HG03432 (cell line): ENCODE results near the gene KDELR3.

Experiments used
- ATAC-seq: cut with Tn5 transposase; IDR thresholded peaks from one replicate; pipeline ENCODE4 v1.9.1; 2021; ENCODE audit warnings: mild to moderate bottlenecking, moderate library complexity; ENCODE audit not compliant: unreplicated experiment

KDELR3 gene

DNA sequence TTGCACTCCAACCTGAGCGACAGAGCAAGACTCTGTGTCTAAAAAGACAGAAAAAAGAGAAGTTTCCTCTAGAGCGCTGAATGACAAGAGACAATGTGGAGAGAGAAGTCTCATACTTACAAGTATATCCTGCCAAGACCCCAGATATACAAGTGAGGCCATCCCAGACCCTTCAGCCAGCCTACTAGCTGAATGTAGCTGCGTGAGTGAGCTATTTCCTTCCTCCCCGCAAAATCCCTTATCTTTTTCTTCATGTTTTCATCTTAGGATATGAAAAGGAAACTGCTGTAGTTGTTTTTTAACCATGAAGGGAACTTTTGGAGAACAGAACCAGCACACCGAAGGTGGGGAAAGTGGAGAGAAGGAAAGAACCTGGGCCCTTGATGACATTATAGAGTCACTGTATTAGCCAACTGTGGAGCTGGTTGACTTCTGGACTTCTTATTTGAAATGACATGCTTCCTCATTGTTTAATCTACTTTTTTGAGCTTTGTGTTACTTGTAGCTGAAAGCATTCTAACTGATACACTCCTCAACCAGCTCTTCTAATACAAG is 42.6 kb downstream of the KDELR3 start:
- no peak for ATAC-seq

DNA sequence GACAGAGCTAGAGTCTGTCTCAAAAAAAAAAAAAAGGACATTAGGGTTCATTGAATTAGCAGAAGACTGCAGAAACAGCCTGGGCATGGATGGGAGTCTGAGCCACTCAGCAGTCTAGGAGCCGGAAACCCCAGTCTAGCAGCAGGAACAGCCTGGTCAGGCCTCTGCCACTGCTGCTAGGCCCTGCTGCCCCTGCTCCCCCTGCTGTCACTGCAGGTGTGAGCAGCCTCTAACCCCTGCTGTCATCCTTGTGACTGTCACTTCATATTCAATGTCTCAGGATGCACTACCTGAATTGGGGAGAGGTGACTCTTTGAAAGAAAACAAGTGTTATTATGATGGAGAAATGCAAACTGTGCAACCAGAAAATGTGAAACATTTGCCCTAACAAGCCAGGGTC is 45.2 kb downstream of the KDELR3 start:
- ATAC-seq, result no peak

DNA sequence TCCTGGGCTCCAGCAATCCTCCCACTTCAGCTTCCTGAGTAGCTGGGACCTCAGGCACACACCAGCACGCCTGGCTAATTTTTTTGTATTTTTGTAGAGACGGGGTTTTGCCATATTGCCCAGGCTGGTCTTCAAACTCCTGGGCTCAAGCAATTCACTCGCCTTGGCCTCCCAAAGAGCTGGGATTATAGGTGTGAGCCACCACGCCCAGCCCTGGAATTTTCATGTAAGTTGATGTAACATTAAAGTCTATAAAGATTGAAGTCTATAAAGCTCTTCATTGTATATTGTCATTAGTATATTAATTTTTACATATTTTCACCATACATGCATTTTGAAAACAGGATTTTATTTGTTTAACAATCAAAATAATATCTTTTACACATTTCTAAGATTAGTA is 50.7 kb downstream of the KDELR3 start:
- no peak for ATAC-seq

DNA sequence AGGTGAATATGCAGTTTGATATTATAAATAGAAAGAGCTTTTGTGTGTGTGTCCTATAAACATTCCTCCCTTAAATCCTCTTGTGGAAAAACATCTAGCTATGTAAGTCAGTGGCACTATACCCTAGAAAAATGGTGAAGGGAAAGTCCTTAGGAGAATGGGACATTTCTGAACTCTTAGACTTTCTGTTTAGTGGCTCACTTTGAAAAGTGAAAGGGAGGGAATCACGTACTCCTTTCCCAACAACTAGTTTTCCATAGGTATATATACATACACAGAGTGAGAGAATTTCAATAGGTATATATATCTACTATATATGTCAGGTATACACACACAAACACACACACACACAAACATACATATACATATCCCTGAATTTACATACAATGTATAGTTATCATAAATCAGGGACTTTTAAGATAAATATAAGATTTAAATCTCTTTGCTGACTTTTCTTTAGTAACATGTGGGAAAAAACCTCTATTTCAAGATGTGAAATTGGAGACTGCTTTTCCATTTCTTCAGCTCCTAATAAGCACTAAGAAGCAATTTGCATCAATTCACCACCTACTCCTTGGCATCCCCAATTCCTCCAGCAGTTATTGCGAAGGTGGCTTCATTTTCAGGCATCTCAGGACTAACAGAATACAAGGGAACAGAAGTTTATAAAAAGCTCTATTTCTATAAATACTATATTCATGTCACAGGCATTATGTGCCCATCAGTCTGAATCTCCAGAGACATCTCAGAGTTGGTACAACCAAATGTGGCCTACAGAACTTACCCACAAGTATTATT is 51.8 kb downstream of the KDELR3 start:
- no peak for ATAC-seq

DNA sequence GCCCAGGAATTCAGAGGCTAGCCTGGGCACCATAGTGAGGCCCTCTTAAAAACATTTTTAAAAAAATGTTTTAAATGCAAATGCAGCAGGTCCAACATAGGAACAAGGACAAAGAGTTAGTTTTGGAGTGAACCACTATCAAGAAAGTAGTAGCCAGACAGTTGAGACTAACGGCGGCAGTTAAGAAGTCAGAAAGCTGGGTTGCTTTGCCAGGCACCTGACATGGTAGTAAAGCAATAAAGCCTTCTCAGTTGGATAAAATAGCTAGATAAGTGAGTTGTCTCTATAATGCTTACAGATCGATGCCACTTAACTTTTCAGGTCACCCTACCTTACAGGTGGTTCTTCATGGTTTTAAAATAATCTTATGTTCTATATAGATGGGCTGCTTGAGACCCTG is 55.1 kb downstream of the KDELR3 start:
- no peak for ATAC-seq

DNA sequence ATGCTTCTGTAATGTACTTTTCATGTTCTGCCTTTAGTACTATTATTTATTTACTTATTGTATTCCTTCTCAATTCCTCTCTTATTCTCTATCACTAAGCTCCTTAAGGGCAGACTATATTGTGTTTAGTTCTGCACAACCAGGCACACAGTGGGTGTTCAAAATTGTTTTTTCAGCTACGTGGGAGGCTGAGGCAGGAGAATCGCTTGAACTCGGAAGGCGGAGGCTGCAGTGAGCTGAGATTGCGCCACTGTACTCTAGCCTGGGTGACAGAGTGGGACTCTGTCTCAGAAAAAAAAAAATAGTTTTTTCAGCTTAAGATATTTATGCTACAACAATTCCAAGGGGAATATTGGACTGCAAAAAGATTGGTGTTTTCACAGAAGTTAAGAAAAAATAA is 55.6 kb downstream of the KDELR3 start:
- no peak for ATAC-seq

DNA sequence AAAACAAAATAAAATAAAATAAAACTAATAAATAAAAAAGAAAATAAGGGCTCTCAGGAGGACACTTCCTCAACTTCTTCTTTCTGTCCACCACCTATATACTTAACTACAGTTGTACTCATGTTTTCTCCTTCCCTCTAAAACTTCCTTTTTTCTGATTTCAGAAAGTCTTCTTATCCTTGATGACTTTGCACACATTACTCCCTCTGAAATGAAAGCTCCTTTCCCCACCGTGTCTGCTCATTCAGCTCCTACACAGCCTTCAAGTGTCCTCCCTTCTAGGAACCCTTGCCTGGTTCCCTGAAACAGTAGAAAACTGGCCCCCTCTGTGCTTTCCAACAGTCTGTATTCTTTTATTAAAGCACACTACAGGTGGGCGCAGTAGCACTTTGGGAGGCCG is 56.5 kb downstream of the KDELR3 start:
- ATAC-seq, result no peak

DNA sequence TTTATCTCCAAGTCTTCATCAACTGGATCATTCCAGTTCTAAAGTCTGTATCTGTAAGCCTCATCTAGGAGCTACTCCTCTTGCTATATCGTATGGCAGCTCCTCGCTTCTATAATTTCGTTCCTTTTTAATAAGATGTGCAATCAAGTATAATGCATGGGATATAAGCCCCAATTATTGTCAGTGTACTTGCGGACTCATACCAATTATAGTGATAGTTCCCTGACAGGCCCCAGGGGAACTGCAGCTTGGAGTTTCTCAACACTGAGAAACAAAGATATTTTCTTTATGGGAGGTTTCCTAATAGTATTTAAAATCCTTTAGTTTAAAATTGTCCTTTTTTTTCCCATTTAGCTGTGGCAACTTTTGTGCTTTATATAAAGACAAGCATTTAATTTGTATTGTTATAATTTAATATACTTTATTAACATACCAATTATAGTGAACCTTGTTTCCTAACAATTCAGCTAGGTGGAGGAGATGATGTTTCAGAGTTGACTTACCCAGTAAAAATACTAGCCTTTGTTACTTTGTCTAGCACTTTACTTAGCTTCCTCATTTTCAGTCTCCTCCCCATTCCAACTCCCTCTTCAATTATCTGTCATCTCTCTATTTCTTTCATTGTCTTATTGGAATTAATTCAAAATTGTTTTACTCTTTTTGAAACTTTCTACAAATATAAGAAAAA is 63.5 kb downstream of the KDELR3 start:
- ATAC-seq, result no peak
